Fibroblast of gingiva (primary cell): ENCODE results near the gene MDP1.
"Not testable (repeated sequence)": the region's sequence is repeated elsewhere in the genome, so short reads cannot be mapped to it uniquely, and the experiment has no call there.

Source experiments
- DNase-seq: peaks from one replicate; pipeline ENCODE4 v3.0.0-alpha.2; 2011; ENCODE audit warnings: low read depth

Gene MDP1

DNA sequence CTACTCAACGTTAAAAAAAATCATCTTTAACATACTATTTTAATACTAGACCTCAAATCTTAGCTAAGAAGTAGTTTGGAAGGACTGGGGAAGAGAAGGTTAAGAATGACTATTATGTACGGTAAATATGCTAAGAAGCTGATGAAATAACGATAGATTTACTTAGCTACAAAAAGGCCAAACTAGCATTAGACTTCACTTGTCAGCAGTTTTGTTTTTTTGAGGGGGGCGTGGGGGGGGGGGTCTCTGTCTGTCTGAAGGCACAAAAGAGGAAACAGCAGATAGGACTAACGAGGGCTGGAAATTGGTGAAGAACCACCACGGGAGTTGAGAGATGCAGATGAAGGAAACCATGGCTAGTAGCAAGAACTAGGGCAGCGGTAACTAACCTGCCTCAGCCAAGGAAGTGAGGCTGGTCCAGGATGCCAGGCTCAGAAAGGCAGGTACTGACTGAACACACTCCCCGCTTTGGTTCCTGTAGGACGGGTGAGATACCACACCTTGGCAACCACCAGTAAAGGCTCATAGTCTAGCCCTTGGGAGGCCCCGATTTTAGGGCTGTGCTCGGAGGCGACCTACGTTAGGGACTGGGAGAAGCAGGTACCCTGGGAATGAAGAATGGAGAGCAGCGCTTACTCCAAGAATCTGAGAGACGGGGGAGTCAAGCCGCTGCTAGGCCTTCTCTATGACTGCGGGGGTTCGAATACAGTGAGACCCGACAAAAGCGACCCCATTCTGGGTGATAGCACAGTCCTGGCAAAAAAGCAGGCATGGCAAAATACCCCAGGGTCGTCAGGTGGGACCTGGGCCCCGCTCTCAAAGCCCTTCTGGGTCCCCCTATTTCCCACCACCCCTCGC lies 15.6 kb upstream of the MDP1 start:
- no peak for DNase-seq

DNA sequence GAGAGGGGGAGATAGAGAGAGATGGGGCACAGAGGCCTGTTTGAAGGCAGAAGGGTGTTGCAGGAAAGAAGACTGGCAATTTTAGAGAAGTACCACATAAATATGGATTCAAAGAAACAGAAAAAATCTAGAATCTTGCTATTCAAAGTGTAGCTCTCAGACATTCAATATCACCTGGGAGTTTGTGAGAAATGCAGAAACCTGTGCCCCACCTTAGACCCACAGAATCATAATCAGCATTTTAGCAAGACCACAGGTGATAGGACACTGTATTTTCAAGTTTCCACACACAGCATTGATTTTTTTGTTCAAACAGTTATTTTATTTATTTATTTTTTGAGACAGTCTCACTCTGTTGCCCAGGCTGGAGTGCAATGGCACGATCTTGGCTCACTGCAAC lies 13.0 kb upstream of the MDP1 start:
- no peak for DNase-seq

DNA sequence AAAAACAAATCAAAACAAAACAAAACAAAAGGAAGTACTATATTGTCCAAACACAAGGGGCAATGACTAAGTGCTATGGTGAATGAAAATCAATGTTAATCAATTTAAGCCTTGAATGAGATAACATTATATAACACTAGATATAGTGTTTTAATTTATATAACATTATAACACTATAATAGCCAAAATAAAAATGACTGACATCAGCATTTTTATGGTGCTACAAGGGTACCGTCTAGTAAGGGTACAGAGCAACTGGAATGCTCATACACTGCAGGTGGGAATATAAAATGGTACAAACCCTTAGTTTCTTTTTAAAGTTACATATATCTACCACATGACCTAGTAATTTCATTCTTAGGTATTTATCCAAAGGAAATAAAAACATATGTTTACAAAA lies 10.6 kb upstream of the MDP1 start:
- no peak for DNase-seq

DNA sequence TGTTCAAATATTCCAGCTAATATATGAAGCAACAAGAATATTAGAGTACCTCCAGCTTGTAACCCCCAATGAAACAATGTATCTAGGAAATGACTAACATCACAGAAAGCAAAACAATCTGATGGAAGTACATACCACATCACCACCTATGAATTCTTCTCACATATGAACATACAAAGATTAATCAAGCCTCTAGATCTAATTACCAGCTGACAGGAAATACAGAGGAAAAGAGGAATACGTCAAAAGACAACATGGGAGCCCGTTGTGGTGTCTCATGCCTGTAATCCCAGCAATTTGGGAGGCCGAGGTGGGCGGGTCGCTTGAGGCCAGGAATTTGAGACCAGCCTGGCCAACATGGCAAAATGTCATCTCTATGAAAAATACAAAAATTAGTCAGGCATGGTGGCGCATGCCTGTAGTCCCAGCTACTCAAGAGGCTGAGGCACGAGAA lies 8.8 kb upstream of the MDP1 start:
- peak; percentile 41 for DNase-seq

DNA sequence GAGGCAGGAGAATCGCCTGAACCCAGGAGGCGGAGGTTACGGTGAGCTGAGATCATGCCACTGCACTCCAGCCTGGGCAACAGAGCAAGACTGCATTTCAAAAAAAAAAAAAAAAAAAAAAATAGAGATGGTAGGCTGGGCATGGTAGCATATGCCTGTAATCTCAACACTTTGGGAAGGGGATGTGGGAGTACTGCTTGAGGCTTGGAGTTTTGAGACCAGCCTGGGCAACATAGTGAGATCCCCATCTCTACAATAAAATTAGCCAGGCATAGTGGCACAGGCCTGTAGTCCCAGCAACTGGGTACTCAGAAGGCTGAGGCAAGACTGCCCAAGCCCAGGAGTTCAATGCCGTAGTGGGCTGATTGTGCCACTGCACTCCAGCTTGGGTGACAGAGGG lies 7.1 kb upstream of the MDP1 start:
- DNase-seq = not testable (repeated sequence)

DNA sequence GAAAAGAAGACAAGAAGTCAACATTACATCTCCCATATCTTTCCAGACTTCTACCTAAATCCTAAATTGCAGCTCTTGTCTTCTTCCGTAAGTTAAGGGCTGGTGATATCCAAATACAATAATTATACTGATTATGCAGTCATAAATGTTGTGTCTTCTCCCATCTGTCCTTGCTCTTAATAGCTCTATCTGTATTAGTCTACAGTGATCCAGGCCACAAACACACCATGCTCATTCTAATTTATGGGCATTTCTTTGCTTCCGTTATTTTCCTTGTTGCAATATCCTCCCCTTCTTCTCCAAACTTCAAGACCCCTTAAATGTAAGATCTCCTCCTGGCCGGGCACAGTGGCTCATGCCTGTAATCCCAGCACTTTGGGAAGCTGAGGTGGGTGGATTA lies 3.7 kb upstream of the MDP1 start:
- DNase-seq = no peak

DNA sequence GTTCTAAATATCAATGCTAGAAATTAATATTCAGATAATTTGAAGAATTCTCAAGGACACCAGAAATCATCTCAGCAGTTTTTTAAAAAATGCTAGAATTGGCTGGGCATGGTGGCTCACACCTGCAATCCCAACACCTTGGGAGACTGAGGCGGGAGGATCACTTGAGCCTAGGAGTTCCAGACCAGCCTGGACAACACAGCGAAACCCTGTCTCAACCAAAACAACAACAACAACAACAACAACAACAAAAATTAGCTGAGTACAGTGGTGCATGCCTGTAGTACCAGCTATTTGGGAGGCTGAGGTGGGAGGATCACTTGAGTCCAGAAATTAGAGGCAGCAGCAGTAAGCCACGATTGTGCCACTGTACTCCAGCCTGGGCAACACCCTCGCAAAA lies 3.2 kb upstream of the MDP1 start:
- DNase-seq = no peak

DNA sequence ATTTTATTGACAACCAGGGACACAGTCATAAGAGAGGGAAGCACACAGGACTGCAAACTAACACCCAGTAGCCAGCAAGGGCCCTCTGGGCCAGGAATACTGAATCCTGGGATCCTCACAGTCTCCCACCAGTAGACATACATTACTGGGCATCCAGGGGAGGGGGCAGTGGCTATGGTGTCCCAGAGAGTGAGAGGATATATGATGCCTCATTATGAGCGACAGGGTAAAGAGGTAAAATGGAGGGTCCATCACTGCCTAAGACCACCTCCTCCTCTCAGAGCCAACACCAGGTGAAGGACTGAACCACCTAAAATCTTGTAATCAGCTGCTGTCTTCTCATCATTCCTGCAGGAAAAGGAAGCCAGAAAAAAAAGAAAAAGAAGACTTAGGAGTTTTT lies 1.0 kb upstream of the MDP1 start:
- not testable (repeated sequence) for DNase-seq

DNA sequence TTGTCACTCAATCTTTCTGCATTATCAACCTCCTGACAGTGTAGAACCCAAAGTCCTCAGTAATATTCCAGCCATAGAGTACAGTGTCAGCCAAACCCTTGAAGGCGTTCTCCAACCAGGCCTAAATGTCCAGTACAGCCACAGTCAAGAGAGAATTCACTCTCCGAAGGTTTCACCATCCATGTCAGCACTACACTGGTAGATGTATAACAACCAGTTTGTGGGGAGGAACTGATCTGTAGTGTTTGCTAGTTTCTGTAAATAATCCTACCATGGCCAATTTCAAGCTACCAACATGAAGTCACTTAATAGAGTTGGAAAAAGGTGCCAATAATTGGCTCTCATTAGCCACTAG lies 456 bp upstream of the MDP1 start:
- DNase-seq = no peak

DNA sequence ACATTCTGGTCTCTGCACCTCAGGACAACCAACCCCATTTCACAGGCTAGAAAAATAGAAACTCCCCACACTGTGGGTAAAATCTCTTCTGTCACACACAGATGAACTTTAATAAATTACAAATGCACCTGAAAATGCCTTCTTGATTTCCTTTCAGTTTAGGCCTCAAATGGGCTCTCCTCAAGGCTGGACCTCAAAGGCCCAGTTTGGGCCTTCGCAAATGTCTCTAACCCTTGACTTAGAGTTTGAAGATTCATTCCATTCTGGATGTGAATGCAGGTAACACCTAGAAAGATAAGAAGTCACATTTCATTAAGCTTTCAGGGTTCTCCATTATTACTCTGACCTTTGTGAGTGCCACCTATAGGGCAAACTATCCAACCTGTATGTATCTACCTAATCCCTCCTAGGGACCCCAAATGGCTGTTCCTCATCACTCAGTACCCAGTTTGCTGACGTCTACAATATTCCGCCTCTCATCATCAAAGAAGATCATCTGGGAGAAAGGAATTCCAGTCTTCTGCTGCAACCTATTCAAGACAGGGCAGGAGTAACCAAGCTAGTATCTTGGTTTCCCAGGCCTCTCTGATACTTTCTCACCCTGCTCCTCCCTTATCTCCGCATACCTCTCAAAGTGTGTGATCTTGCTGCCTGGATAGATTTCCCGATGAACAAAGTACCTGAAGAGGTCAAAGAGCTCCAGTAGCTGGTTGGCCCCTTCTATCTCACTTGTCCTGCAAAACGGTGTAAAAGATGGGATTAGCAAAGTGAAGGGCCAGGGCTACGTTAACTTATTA lies 1.8 kb downstream of the MDP1 start:
- no peak for DNase-seq

DNA sequence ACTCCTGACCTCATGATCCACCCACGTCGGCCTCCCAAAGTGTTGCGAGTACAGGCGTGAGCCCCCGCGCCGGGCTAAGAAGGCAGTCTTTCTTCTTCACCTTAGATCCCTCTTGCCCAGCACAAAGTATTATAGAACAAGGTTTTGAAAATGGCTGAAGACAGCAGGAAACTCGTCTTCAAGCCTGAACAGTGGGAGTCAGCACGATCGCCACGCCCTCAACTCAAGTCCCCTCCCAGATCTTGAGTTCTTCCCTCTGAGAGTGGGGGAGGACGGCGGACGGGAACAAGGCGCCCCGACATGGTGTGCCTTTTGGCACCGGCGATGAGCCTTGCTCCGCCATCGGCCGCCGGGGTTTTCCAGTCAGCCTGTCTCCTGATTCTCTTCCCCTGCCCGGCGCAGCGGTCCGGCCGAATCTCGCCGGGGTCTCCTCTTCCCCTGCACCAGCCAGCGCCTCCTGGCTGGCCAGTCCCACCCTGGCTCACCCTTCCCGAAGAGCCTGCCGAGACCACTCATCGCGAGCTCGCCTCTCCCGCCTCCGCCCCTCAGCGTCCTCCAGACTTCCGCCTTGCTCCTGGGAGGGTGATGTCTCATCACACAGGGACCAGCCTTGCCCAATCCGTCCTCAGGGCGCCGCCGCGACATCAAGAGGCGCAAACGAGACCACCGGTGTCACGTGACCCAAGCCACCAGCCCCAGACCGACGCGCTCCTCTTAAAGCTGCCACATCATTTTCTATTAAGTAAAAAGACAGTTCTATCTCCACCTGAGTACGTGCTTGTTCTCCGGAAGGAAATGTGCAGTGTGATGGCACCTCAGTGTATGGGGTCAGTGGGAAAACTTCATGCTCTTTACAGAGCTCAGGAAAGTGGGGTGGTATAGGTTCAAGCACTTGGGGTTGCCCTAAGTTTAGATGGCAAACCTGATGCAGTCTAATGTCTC lies 2.7 kb downstream of the MDP1 start, which contains the start of gene CHMP4A:
Gene CHMP4A (minus strand): TSS at position 565 of the 942 bp plus-strand sequence. CDS start 49 bp downstream, at position 516.
- DNase-seq = peak; percentile 98

DNA sequence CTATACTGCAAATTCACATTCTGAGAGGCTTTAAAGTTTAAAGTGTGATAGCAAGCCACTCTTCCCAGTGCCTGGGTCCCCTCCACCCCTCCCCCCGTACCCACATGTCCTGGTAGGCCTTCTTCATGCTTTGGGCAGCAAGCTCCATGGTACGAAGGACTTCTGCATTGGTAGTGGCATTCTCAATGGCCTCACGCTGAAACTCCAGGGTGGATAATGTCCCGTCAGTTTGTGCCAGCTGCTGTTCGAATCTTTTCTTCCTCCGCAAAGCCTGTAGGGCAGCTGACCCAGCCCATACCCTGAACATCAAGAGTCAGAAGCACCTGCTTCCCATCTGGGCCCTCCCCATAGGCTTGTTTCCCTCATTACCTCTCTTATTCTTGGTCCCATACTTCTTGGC lies 4.6 kb downstream of the MDP1 start:
- DNase-seq = no peak

DNA sequence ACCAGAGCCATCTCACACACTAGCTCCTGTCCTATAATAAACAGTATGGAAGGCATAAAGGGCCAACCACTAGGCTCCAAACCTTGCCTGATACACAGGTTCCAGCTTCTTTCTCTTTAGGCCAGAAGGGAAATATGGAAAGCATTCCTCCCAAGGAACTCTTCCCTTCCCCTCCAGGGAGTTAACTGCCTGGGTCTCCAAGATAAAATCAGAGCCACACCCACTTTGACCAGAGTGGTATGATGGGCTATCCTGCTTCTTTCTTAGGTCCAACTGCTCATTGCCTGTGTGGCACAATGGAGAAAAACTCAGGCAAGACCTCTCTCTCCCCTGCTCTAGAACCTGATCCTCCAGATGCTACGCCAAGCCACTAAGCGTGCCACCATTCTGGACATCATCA lies 8.2 kb downstream of the MDP1 start:
- DNase-seq = no peak

DNA sequence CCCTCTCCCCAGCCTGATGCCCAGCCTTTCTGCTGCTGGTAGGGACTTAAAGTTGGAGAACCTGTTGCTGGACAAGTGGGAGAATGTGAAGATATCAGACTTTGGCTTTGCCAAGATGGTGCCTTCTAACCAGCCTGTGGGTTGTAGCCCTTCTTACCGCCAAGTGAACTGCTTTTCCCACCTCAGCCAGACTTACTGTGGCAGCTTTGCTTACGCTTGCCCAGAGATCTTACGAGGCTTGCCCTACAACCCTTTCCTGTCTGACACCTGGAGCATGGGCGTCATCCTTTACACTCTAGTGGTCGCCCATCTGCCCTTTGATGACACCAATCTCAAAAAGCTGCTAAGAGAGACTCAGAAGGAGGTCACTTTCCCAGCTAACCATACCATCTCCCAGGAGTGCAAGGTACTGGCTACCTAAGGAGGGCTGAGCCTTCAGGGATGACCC lies 8.7 kb downstream of the MDP1 start:
- DNase-seq = no peak

DNA sequence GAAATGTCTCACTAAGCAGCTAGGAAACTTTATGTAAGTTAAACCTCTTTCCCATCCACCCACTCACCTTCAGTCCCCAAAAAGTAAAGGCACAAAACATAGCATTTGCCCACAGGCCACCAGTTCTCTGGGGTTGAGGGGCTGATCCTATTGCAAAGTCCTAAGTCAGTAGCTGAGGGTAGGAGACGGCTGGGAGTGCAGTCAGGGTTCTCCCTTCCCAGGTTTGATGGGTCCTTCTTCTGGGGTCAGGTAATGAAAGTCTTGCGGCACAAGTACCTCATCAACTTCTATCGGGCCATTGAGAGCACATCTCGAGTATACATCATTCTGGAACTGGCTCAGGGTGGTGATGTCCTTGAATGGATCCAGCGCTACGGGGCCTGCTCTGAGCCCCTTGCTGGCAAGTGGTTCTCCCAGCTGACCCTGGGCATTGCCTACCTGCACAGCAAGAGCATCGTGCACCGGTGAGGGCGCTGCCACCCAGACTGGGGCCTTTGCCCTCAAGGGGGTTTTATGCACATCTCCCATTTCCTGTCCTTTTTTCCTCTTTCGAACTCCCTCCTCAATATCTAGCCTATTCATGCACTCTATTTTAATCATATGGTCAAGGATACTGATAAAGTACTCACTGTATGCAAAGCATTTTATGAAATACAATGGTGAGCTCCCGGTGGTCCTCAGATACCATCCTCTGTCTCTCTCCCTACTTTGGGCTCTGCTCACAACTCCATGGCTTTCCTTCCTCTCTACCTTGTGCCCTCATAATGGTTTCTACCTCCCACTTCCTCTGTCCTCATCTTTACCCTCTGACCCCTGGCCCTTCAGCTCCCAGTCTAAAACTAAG lies 9.4 kb downstream of the MDP1 start:
- no peak for DNase-seq

DNA sequence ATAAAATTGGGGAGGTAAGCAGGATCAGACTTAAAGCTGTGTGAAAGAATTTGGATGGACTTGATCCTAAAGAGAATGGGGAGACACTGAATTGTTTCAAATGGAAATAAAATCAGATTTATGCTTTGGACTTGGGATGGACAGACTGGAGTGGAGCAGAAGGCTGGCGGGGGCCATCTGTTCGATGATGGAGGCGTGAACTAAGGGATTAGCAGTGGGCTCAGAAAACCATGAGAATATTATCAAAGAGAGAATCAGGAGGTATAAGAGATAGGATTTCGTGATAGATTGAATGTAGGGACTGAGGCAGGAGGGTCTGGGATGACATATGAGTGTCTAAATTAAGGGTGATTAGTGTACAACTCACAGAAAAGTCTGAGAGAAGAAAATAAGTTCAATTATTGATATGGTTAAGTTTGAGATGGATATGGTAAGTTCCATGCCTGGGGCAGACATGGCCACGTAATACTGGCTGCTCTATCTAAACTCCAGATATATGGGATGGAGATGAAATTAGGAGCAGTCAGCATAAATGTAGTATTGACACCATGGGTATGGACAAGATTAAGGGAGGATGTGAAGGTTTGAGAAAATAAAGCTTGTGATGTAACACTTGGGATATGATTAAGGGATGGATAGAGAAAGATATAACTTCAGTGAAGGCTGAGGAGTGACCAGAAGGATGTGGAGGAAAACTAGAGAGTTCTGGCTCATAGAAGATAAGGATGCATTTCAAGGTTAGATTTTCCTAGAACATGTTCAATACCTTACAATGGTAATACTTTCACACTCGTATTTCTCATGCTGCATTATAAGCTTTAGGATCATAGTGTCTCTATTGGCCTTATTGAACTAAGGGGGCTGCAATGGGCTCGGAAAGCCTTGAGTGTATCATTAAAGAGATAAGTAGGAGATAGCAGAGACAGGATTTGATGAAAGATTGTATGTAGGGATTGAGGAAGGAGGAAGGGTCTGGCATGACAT lies 11.4 kb downstream of the MDP1 start:
- no peak for DNase-seq

DNA sequence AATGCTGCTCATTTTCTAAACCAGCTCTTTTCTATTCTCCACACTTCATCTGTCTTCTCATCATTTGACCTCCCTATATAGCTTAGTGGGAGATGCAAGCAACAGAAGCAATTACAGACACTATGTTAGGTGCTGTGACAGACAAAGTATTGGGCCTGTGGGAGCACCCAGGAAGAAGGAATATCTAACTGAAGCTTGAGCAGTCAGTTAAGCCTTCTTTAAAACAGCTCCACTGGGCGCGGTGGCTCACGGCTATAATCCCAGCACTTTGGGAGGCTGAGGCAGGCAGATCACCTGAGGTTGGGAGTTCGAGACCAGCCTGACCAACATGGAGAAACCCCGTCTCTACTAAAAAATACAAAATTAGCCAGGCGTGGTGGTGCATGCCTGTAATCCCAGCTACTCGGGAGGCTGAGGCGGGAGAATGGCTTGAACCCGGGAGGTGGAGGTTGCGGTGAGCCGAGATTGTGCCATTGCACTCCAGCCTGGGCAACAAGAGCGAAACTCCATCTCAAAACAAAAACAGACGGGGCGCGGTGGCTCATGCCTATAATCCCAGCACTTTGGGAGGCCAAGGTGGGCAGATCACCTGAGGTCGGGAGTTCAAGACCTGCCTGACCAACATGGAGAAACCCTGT lies 12.5 kb downstream of the MDP1 start:
- DNase-seq = not testable (repeated sequence)

DNA sequence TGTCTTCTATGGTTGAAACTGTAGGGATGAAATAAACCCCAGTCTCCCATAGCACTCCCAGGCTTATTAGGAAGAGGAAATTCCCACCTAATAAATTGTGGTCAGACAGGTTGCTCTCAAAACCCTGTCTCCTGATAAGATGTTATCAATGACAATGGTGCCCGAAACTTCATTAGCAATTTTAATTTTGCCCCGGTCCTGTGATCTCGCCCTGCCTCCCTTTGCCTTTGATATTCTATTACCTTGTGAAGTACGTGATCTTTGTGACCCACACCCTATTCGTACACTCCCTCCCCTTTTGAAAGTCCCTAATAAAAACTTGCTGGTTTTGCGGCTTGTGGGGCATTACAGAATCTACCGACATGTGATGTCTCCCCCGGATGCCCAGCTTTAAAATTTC lies 13.3 kb downstream of the MDP1 start:
- not testable (repeated sequence) for DNase-seq

DNA sequence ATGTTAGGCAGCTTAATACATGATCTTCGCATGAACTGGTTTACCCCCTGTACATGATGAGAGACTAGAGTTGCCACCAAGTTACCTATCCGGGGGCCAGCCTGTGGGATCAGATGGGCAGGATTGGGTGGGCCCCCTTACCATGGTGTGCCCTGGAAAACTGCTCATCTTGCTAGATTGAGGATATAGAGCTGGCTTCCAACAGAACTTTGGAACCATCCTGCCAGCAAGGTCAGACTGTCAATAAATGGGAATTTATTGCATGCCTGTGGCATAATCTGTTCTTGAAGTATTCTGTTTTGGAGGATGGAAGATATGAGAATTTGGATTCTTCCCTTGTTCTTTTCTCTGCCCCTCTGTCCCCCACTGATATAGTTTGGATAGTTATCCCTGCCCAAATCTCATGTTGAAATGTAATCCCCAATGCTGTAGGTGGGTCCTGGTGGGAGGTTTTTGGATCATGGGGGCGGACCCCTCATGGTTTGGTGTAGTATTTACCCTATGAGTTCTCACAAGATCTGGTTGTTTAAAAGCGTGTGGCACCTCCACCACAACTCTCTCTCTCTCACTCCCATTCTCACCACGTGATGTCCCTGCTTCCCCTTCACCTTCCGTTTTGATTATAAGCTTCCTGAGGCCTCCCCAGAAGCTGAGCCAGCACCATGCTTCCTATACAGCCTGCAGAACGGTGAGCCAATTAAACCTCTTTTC lies 16.9 kb downstream of the MDP1 start:
- DNase-seq = no peak
